IMR-90 (cell line): ENCODE results near the gene PRKAB1. TPM values are rescaled to one million over a fixed set of nuclear protein-coding genes. Genes with fewer than 3 reads are reported as not detected.

Experiments used
- ATAC-seq: fragments of 200-7000 bp; cut with Tn5 transposase; 2 replicates; pipeline ENCODE4 v1.9.1; 2020; ENCODE audit warnings: low read depth, mild to moderate bottlenecking, moderate library complexity
- BruUV-seq: library from RNA; stranded (reverse); fragments of 400-500 nt; replicated peaks from 2 replicates; lab custom pipeline; 2021; lab: Mats Ljungman, UMichigan
- CTCF ChIA-PET: fragments of 300-600 bp; formaldehyde crosslinking; extraction: SDS; loops from one replicate; lab custom pipeline; 2021; ENCODE audit warnings: antibody characterized with exemption; lab: Yijun Ruan, JAX
- POLR2A ChIA-PET: fragments of 300-600 bp; sonication (Branson Sonifier 250); formaldehyde crosslinking; loops from one replicate; lab custom pipeline; 2022; ENCODE audit warnings: antibody characterized with exemption; ENCODE audit not compliant: unreplicated experiment; lab: Charles Lee
- DNase-seq: peaks from one replicate; pipeline ENCODE4 v3.0.0; 2013
- H2AFZ ChIP-seq: replicated peaks from 2 replicates; pipeline ENCODE3; 2013; ENCODE audit warnings: low read length, mild to moderate bottlenecking; ENCODE audit not compliant: poor library complexity
- H2AK5ac ChIP-seq: 2 replicates; pipeline ENCODE4 v1.6.1; 2013; ENCODE audit warnings: low read depth, low read length, inconsistent platforms
- H2AK9ac ChIP-seq: replicated peaks from 2 replicates; pipeline ENCODE3; 2013; ENCODE audit warnings: mild to moderate bottlenecking, low read depth, low read length, moderate library complexity; ENCODE audit not compliant: poor library complexity
- H2BK120ac ChIP-seq: 2 replicates; pipeline ENCODE4 v1.6.1; 2013; ENCODE audit warnings: low read depth, low read length, inconsistent platforms
- H2BK15ac ChIP-seq: 3 replicates; pipeline ENCODE4 v1.6.1; 2013; ENCODE audit warnings: low read depth, low read length, inconsistent platforms
- H2BK20ac ChIP-seq: 2 replicates; pipeline ENCODE4 v1.6.1; 2013; ENCODE audit warnings: low read depth, mild to moderate bottlenecking, inconsistent platforms, low read length, moderate library complexity
- H2BK5ac ChIP-seq: 2 replicates; pipeline ENCODE4 v1.6.1; 2013; ENCODE audit warnings: mild to moderate bottlenecking, low read depth, low read length, inconsistent platforms; ENCODE audit not compliant: poor library complexity, severe bottlenecking
- H3K14ac ChIP-seq: replicated peaks from 2 replicates; pipeline ENCODE4 v1.6.1; 2013; ENCODE audit warnings: low read depth, low read length, inconsistent platforms
- H3K18ac ChIP-seq: 2 replicates; pipeline ENCODE4 v1.6.1; 2013; ENCODE audit warnings: low read depth, low read length, control low read depth
- H3K23ac ChIP-seq: 2 replicates; pipeline ENCODE4 v1.6.1; 2013; ENCODE audit warnings: low read depth, low read length, inconsistent platforms
- H3K27ac ChIP-seq: 2 replicates; pipeline ENCODE4 v1.5.1; 2013; ENCODE audit warnings: mild to moderate bottlenecking, control low read depth, low read length; ENCODE audit not compliant: insufficient read depth
- H3K27me3 ChIP-seq: 2 replicates; pipeline ENCODE4 v1.6.1; 2013; ENCODE audit warnings: low read length; ENCODE audit not compliant: control insufficient read depth, insufficient read depth
- H3K36me3 ChIP-seq: 2 replicates; pipeline ENCODE4 v1.6.1; 2013; ENCODE audit warnings: low read length, mixed read lengths; ENCODE audit not compliant: control insufficient read depth, insufficient read depth
- H3K4ac ChIP-seq: 2 replicates; pipeline ENCODE4 v1.6.1; 2013; ENCODE audit warnings: low read depth, low read length, inconsistent platforms
- H3K4me1 ChIP-seq: 2 replicates; pipeline ENCODE4 v1.6.1; 2013; ENCODE audit warnings: low read length, mixed read lengths; ENCODE audit not compliant: control insufficient read depth, insufficient read depth
- H3K4me2 ChIP-seq: 2 replicates; pipeline ENCODE4 v1.6.1; 2013; ENCODE audit warnings: low read depth, mild to moderate bottlenecking, control low read depth, low read length, moderate library complexity
- H3K4me3 ChIP-seq: 2 replicates; pipeline ENCODE4 v1.5.1; 2013; ENCODE audit warnings: low read depth, mild to moderate bottlenecking, control low read depth, low read length, moderate library complexity; ENCODE audit not compliant: insufficient read depth
- H3K56ac ChIP-seq: 2 replicates; pipeline ENCODE4 v1.6.1; 2013; ENCODE audit warnings: low read length, inconsistent platforms; ENCODE audit not compliant: insufficient read depth; ENCODE audit errors: extremely low read depth
- H3K79me1 ChIP-seq, 2 experiments: 2 replicates each; pipeline ENCODE4 v1.6.1; 2013; ENCODE audit warnings: low read length in 2 of 2, inconsistent platforms in 1 of 2, low read depth in 1 of 2
- H3K9ac ChIP-seq: 2 replicates; pipeline ENCODE4 v1.6.1; 2013; ENCODE audit warnings: low read depth, low read length, control low read depth
- H3K9me1 ChIP-seq: 2 replicates; pipeline ENCODE4 v1.6.1; 2013; ENCODE audit warnings: low read length, inconsistent platforms; ENCODE audit not compliant: insufficient read depth
- H3K9me3 ChIP-seq: 2 replicates; pipeline ENCODE4 v1.6.1; 2013; ENCODE audit warnings: low read length; ENCODE audit not compliant: control insufficient read depth, insufficient read depth
- H4K20me1 ChIP-seq: 2 replicates; pipeline ENCODE4 v1.6.1; 2013; ENCODE audit warnings: low read length, inconsistent platforms; ENCODE audit not compliant: insufficient read depth
- H4K5ac ChIP-seq: 2 replicates; pipeline ENCODE4 v1.6.1; 2013; ENCODE audit warnings: mild to moderate bottlenecking, low read depth, low read length, control low read depth
- H4K8ac ChIP-seq, 2 experiments: 2 replicates each; pipeline ENCODE4 v1.6.1; 2013; ENCODE audit warnings: low read depth in 2 of 2, low read length in 2 of 2, control low read depth in 1 of 2, inconsistent platforms in 1 of 2
- H4K91ac ChIP-seq: 2 replicates; pipeline ENCODE4 v1.6.1; 2013; ENCODE audit warnings: low read depth, low read length, inconsistent platforms; ENCODE audit not compliant: insufficient read depth
- BHLHE40 ChIP-seq: fragments of 150-350 bp; IDR thresholded peaks from 2 replicates; pipeline ENCODE4 v1.6.1; 2016; ENCODE audit warnings: mild to moderate bottlenecking, low read depth, low read length
- CEBPB ChIP-seq: IDR thresholded peaks from 2 replicates; pipeline ENCODE4 v1.6.1; 2012; ENCODE audit warnings: low read depth, low read length, improper control_type of control experiment
- CHD1 ChIP-seq: IDR thresholded peaks from 2 replicates; pipeline ENCODE4 v1.6.1; 2012; ENCODE audit warnings: low read depth, low read length, improper control_type of control experiment
- FOS ChIP-seq: fragments of 150-350 bp; IDR thresholded peaks from 2 replicates; pipeline ENCODE4 v1.6.1; 2016; ENCODE audit warnings: low read depth, low read length
- MAFK ChIP-seq: IDR thresholded peaks from 2 replicates; pipeline ENCODE4 v1.6.1; 2012; ENCODE audit warnings: low read depth, low read length, improper control_type of control experiment
- MXI1 ChIP-seq: IDR thresholded peaks from 2 replicates; pipeline ENCODE4 v1.6.1; 2012; ENCODE audit warnings: low read depth, mild to moderate bottlenecking, low read length, moderate library complexity, borderline replicate concordance
- NFE2L2 ChIP-seq: fragments of 150-350 bp; IDR thresholded peaks from 2 replicates; pipeline ENCODE4 v1.6.1; 2016; ENCODE audit warnings: low read depth, mild to moderate bottlenecking, low read length
- POLR2A ChIP-seq: IDR thresholded peaks from 2 replicates; pipeline ENCODE4 v1.6.1; 2012; ENCODE audit warnings: mild to moderate bottlenecking, low read depth, low read length
- RAD21 ChIP-seq: IDR thresholded peaks from 2 replicates; pipeline ENCODE4 v1.6.1; 2012; ENCODE audit warnings: low read length, improper control_type of control experiment
- RCOR1 ChIP-seq: IDR thresholded peaks from 2 replicates; pipeline ENCODE4 v1.6.1; 2012; ENCODE audit warnings: mild to moderate bottlenecking, low read length, improper control_type of control experiment; ENCODE audit not compliant: insufficient replicate concordance
- RFX5 ChIP-seq: IDR thresholded peaks from 2 replicates; pipeline ENCODE4 v1.8.0; 2012; ENCODE audit warnings: low read depth, mild to moderate bottlenecking, low read length, moderate library complexity
- SMC3 ChIP-seq: fragments of 150-350 bp; IDR thresholded peaks from 2 replicates; pipeline ENCODE4 v1.6.1; 2016; ENCODE audit warnings: low read depth, mild to moderate bottlenecking, antibody characterized with exemption, low read length, moderate library complexity
- WGBS, 2 experiments: methylation state at CpG; one replicate each; pipeline versions ENCODE4 v1.1.5 to v1.1.7; 2013; ENCODE audit warnings: missing lambda C conversion rate in 2 of 2; ENCODE audit not compliant: insufficient read length in 1 of 2; ENCODE audit errors: extremely low coverage in 2 of 2; 5-methylcytosine and 5-hydroxymethylcytosine counted together
- dilution Hi-C: fragments of 300-500 bp; cut with HindIII; formaldehyde crosslinking; loops from one replicate; pipeline ENCODE4 v1.14.3; 2018; ENCODE audit warnings: low sequenced_read_pairs; ENCODE audit not compliant: unreplicated experiment
- in situ Hi-C: fragments of 300-500 bp; cut with MboI; formaldehyde crosslinking; loops from 3 replicates; pipeline ENCODE4 v1.14.3; 2019; ENCODE audit warnings: low sequenced_read_pairs, inconsistent platforms, mixed read lengths
- intact Hi-C: fragments of 100-400 bp; cut with micrococcal nuclease; formaldehyde crosslinking; loops from 2 replicates; pipeline ENCODE4 v1.10.0; 2022
- polyA plus RNA-seq, 3 experiments: library from polyadenylated mRNA; depleted of rRNA; stranded (reverse); fragments of >200 nt; gene quantifications; 2 replicates each; pipeline ENCODE4 v1.2.3, GENCODE V29; 2012; ENCODE audit warnings: low replicate concordance in 1 of 3
- total RNA-seq: library from RNA; depleted of rRNA; stranded (reverse); fragments of >200 nt; gene quantifications from 2 replicates; pipeline ENCODE4 v1.2.3, GENCODE V29; 2012
- TF ChIP-seq, protein P1 (sequence below): fragments of 150-350 bp; IDR thresholded peaks from 2 replicates; pipeline ENCODE4 v1.6.1; 2016; ENCODE audit warnings: low read depth, mild to moderate bottlenecking, low read length, moderate library complexity, borderline replicate concordance
- TF ChIP-seq, protein P2 (sequence below): fragments of 150-350 bp; IDR thresholded peaks from 2 replicates; pipeline ENCODE4 v1.6.1; 2017; ENCODE audit warnings: mild to moderate bottlenecking, antibody characterized with exemption, low read length, low read depth
- TF ChIP-seq, protein P3 (sequence below): conservative IDR thresholded peaks from 2 replicates; pipeline ENCODE4 v1.5.1; 2012; ENCODE audit warnings: mild to moderate bottlenecking, low read depth, low read length, improper control_type of control experiment

Gene PRKAB1
- total and polyA plus RNA-seq, 2 of the 4 experiments (the other 2 are of a cell fraction), result 9.7 to 19.3 TPM

DNA sequence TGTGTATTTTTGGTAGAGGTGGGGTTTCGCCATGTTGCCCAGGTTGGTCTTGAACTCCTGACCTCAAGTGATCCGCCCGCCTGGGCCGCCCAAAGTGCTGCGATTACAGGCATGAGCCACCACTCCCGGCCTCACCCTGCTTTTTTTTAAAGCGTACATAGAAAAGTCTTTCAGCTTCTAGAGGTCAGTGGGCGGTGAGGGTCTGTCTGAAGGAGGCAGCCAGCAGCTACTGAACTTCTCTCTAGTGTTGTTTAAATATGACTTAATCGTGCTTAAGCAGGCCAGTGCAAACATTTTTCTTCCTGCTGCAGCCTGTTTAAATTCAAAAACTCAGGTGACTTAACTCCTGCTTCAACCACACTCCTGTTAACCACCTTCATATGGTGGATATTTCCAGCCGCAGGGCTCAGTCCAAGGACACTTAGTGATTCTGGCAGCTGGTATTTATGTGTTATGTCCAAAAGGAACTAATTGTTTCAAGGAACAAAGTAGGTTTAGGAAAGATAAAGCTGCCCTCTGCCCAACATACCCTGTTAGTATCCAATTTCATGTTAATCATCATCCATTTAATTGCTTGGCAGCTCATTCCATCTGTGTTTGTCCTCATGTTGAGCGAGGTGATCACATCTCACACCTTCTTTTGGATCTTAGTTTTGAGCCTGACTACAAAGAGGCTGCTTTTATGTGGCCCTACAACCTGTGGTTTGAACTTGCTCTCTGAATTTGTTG, 2.0 kb downstream of the PRKAB1 start:
- H3K36me3 ChIP-seq, result peaks cover 23% of the 10 kb centered on the region
- POLR2A ChIA-PET, result no interaction called here
- no peak overlapping the region for H3K14ac ChIP-seq
- H3K4me3 ChIP-seq, result no peak overlapping the region
- ATAC-seq, result no peak
- dilution Hi-C loops (no loop called here), intact Hi-C loops (loop anchor here (5.0 kb wide), 1 partner anchor 1533 kb away; the partner anchor contains the start of gene PEBP1), in situ Hi-C loops (loop anchor here (10.0 kb wide), 1 partner anchor 1265 kb away; no protein-coding TSS in a partner anchor)
- no peaks in the 10 kb centered on the region for H3K27me3 ChIP-seq
- H3K56ac ChIP-seq, result no peak overlapping the region
- BruUV-seq, result no TSS peak
- H2AK5ac ChIP-seq, result no peak overlapping the region
- H3K4me2 ChIP-seq, result no peak overlapping the region
- CTCF ChIA-PET, result interaction anchor here (0.6 to 1.0 kb wide), 2 partner anchors 111 to 207 kb away, joined by 3 read pairs; partner anchors contain the start of gene CIT
- no peak for DNase-seq
- no peak overlapping the region for H2BK5ac ChIP-seq
- no peak overlapping the region for H4K5ac ChIP-seq
- H2AK9ac ChIP-seq, result no peak overlapping the region
- peaks cover 19 to 23% of the 10 kb centered on the region in 2 experiments for H3K79me1 ChIP-seq
- H2BK20ac ChIP-seq, result no peak overlapping the region
- no peak overlapping the region for H3K4ac ChIP-seq
- no CpG with 5 or more reads among the region's 11 CpGs for WGBS, 2 experiments
- no peak overlapping the region for H3K23ac ChIP-seq
- no peaks in the 10 kb centered on the region; the same call in 1 of the 2 replicates for H3K9me1 ChIP-seq
- no peaks in the 10 kb centered on the region for H3K9me3 ChIP-seq
- H4K8ac ChIP-seq, result no peak overlapping the region
- no peak overlapping the region for H3K9ac ChIP-seq
- no peak overlapping the region for H2AFZ ChIP-seq
- H3K18ac ChIP-seq, result no peak overlapping the region
- no peaks in the 10 kb centered on the region for H3K4me1 ChIP-seq
- no peak overlapping the region for H2BK15ac ChIP-seq
- no peak overlapping the region for H3K27ac ChIP-seq
- H4K91ac ChIP-seq, result no peak overlapping the region
- no peak overlapping the region for H2BK120ac ChIP-seq
- H4K20me1 ChIP-seq, result no peaks in the 10 kb centered on the region
- no peak for TF ChIP-seq NFE2L2
- TF ChIP-seq FOS, result no peak
- TF ChIP-seq, protein P1, sequence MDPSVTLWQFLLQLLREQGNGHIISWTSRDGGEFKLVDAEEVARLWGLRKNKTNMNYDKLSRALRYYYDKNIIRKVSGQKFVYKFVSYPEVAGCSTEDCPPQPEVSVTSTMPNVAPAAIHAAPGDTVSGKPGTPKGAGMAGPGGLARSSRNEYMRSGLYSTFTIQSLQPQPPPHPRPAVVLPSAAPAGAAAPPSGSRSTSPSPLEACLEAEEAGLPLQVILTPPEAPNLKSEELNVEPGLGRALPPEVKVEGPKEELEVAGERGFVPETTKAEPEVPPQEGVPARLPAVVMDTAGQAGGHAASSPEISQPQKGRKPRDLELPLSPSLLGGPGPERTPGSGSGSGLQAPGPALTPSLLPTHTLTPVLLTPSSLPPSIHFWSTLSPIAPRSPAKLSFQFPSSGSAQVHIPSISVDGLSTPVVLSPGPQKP, result no peak
- TF ChIP-seq, protein P2, sequence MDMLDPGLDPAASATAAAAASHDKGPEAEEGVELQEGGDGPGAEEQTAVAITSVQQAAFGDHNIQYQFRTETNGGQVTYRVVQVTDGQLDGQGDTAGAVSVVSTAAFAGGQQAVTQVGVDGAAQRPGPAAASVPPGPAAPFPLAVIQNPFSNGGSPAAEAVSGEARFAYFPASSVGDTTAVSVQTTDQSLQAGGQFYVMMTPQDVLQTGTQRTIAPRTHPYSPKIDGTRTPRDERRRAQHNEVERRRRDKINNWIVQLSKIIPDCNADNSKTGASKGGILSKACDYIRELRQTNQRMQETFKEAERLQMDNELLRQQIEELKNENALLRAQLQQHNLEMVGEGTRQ, result no peak
- no peak for TF ChIP-seq BHLHE40
- TF ChIP-seq RAD21, result no peak
- no peak for TF ChIP-seq RFX5
- no peak for TF ChIP-seq RCOR1
- TF ChIP-seq MXI1, result no peak
- TF ChIP-seq POLR2A, result no peak
- no peak for TF ChIP-seq CEBPB
- no peak for TF ChIP-seq CHD1
- no peak for TF ChIP-seq SMC3
- no peak for TF ChIP-seq MAFK
- TF ChIP-seq, protein P3, sequence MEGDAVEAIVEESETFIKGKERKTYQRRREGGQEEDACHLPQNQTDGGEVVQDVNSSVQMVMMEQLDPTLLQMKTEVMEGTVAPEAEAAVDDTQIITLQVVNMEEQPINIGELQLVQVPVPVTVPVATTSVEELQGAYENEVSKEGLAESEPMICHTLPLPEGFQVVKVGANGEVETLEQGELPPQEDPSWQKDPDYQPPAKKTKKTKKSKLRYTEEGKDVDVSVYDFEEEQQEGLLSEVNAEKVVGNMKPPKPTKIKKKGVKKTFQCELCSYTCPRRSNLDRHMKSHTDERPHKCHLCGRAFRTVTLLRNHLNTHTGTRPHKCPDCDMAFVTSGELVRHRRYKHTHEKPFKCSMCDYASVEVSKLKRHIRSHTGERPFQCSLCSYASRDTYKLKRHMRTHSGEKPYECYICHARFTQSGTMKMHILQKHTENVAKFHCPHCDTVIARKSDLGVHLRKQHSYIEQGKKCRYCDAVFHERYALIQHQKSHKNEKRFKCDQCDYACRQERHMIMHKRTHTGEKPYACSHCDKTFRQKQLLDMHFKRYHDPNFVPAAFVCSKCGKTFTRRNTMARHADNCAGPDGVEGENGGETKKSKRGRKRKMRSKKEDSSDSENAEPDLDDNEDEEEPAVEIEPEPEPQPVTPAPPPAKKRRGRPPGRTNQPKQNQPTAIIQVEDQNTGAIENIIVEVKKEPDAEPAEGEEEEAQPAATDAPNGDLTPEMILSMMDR, result no peak
